Neural crest cell (in vitro differentiated cells): ENCODE measurements around the gene TRAPPC12. TPM values are rescaled to one million over a fixed set of nuclear protein-coding genes. Genes with fewer than 3 reads are reported as not detected.

Experiments used
- DNase-seq: peaks from one replicate; pipeline ENCODE4 v3.0.0; 2021; ENCODE audit warnings: low read depth, mixed read lengths, low spot score
- H3K27ac Mint-ChIP-seq: one replicate; pipeline ENCODE4 v1.8.0; 2021; ENCODE audit warnings: mild to moderate bottlenecking, mixed read lengths; ENCODE audit not compliant: unreplicated experiment
- H3K27me3 Mint-ChIP-seq: 2 replicates; pipeline ENCODE4 v1.8.0; 2021; ENCODE audit warnings: low read depth, mild to moderate bottlenecking, mixed read lengths
- H3K36me3 Mint-ChIP-seq: 2 replicates; pipeline ENCODE4 v1.8.0; 2021; ENCODE audit warnings: low read depth, mild to moderate bottlenecking, mixed read lengths
- H3K4me1 Mint-ChIP-seq: 2 replicates; pipeline ENCODE4 v1.8.0; 2021; ENCODE audit warnings: mixed read lengths
- H3K4me3 Mint-ChIP-seq: one replicate; pipeline ENCODE4 v1.8.0; 2021; ENCODE audit warnings: mild to moderate bottlenecking, mixed read lengths
- H3K9me3 Mint-ChIP-seq: 2 replicates; pipeline ENCODE4 v1.8.0; 2021; ENCODE audit warnings: mixed read lengths
- total RNA-seq: library from RNA; stranded (reverse); gene quantifications from 2 replicates; pipeline ENCODE4 v1.2.1, GENCODE V29; 2021
- TF ChIP-seq, protein P1 (sequence below): fragments of 200-600 bp; sonication (generic); conservative IDR thresholded peaks from 2 replicates; pipeline ENCODE4 v1.5.0; 2021; ENCODE audit warnings: antibody characterized with exemption, mild to moderate bottlenecking

Gene TRAPPC12
- total RNA-seq, 1 donor from 2014 or later = 96.9 TPM

DNA sequence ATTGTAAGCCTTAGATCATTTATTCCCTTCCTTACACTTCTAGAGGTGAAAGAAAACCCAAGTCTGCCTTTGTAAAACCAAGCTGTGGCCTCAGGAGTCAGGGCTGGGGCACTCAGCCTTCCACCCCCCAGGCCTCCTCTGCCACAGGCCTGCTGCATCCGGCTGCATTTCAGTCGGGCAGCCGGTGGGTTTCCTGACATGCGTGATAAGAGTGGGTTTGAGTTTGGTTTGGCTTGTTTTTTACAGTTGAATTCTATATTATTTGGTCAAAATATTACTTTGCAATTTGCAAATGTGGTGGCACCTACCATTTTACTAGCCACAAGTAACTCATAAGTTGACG lies 97.5 kb downstream of the TRAPPC12 start:
- Mint-ChIP-seq H3K9me3 (no peaks in the 10 kb centered on the region), H3K4me1 (peaks cover 33% of the 10 kb centered on the region), H3K27me3 (no peaks in the 10 kb centered on the region), H3K27ac (peak overlapping the region; percentile 98), H3K36me3 (peaks cover 4% of the 10 kb centered on the region), H3K4me3 (peak overlapping the region; percentile 64)
- DNase-seq = no peak
- TF ChIP-seq, protein P1, sequence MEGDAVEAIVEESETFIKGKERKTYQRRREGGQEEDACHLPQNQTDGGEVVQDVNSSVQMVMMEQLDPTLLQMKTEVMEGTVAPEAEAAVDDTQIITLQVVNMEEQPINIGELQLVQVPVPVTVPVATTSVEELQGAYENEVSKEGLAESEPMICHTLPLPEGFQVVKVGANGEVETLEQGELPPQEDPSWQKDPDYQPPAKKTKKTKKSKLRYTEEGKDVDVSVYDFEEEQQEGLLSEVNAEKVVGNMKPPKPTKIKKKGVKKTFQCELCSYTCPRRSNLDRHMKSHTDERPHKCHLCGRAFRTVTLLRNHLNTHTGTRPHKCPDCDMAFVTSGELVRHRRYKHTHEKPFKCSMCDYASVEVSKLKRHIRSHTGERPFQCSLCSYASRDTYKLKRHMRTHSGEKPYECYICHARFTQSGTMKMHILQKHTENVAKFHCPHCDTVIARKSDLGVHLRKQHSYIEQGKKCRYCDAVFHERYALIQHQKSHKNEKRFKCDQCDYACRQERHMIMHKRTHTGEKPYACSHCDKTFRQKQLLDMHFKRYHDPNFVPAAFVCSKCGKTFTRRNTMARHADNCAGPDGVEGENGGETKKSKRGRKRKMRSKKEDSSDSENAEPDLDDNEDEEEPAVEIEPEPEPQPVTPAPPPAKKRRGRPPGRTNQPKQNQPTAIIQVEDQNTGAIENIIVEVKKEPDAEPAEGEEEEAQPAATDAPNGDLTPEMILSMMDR = no peak

DNA sequence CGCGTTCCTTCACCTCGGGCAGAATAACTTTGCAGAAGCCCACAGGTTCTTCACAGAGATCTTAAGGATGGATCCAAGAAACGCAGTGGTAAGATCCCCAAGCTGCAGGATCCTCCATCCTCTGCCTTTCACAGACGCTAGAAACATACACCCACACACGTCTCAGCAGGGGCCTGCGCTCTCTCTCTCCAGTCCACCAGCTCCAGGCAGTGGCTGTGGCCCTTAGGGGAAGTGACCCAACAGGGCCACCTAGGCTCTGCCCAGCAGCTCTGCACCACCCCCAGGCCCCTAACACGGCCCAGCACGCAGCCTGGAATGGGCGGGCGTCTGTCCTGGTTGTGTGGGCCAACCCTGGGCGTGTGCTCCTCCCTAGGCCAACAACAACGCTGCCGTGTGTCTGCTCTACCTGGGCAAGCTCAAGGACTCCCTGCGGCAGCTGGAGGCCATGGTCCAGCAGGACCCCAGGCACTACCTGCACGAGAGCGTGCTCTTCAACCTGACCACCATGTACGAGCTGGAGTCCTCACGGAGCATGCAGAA lies 99.4 kb downstream of the TRAPPC12 start:
- DNase-seq = no peak
- Mint-ChIP-seq H3K27me3 (no peaks in the 10 kb centered on the region), H3K36me3 (peaks cover 2% of the 10 kb centered on the region), H3K4me1 (peaks cover 26% of the 10 kb centered on the region), H3K4me3 (no peak overlapping the region), H3K9me3 (no peaks in the 10 kb centered on the region), H3K27ac (peak overlapping the region; percentile 35)
- TF ChIP-seq, protein P1 = no peak

DNA sequence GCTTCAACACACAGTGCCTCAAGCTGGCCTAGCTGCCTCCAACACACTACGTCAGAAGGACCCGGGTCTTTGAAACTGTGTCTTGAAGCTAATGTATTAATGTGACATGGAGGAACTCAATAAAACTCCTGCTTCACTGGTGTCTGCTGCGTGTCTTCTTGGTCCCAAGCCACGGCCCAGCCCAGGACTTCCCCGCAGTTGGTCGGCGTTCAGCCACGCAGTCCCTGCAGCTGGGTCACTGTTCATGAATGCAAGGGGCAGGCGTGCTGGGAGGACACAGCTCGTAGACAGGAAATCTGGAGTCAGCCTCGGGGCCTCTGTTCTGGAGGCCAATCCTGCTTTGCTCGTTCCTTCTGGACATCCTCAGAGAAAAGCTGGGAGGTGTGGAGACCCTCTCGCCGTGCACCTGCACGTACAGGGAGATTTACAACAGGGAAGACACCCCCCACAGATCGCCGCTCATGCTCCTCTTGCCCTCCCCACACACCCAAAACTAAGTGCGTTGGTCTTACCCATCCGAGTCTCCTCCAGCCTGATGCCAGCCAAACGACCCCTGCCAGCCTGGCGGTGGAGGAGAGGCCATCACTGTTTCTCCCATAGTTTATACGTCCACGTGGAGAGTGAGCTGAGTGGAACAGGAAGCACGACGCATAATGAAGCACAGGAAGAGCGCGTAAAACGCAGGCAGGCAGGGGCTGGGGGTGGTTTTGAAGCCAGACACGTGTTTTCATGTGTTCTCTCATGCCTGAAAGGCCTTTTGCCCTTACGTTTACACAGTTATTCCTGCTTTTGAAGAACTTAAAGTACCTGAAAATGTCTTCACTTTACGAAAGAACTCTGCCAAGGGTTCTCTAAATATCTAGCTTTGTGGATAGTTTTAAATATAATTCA lies 100.2 kb downstream of the TRAPPC12 start:
- H3K27ac Mint-ChIP-seq = peak overlapping the region; percentile 35
- DNase-seq = no peak
- no peaks in the 10 kb centered on the region for H3K9me3 Mint-ChIP-seq
- no peak overlapping the region for H3K4me3 Mint-ChIP-seq
- no peaks in the 10 kb centered on the region for H3K27me3 Mint-ChIP-seq
- TF ChIP-seq, protein P1 = no peak
- H3K4me1 Mint-ChIP-seq = peaks cover 26% of the 10 kb centered on the region
- peaks cover 2% of the 10 kb centered on the region for H3K36me3 Mint-ChIP-seq

DNA sequence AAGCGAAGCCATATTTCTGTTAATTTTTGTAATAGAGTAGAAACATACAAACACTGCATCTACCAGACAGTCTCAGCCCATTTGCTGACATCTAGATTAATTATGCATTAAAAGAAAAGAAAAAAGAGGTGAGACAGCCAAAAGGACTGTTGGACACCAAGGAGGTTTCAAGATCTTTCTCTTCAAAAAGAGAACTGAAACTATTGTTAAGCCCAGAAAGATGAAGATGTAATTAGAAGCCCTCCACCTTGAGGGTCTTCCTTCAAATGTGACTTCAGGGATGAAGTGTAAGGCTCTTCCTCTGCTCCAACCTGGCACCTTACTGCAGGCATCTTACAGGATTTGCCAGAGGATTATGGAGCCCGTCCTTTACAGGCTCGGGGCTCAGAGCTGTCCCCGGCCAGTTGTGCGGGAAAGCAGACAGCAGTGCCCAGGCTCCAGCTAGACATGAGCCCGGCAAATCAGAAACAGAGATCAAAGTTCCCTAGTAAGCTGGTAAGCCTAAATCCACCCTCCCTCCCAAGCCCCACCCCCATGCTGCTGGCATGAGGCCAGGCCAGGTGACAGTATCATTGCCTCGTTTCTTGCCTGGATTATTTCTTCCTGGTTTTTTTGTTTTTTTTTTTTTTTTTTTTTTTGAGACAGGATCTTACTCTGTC lies 101.0 kb downstream of the TRAPPC12 start:
- Mint-ChIP-seq H3K36me3 (peaks cover 6% of the 10 kb centered on the region), H3K27ac (peak overlapping the region; percentile 16), H3K4me1 (peaks cover 25% of the 10 kb centered on the region), H3K27me3 (no peaks in the 10 kb centered on the region), H3K9me3 (no peaks in the 10 kb centered on the region), H3K4me3 (no peak overlapping the region)
- DNase-seq = no peak
- TF ChIP-seq, protein P1 = no peak

DNA sequence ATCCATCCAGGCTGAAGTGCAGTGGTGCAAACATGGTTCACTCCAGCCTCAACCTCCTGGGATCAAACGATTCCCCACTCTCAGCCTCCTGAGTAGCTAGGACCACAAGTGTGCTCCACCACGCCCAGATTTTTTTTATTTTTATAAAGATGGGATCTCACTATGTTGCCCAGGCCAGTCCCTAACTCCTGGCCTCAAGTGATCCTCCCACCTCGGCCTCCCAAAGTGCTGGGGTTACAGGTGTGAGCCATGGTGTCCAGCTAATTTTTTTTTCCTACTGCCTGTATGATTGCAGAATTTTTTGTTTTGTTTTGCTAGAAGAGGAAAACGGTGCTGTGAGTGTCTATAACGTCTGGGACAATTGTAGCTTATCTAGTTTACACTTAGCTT lies 101.5 kb downstream of the TRAPPC12 start:
- no peaks in the 10 kb centered on the region for H3K27me3 Mint-ChIP-seq

More for the DNA sequence above, 101.5 kb downstream of the TRAPPC12 start:
- DNase-seq = no peak
- H3K27ac Mint-ChIP-seq = no peak overlapping the region
- TF ChIP-seq, protein P1 = no peak
- H3K4me1 Mint-ChIP-seq = peaks cover 20% of the 10 kb centered on the region
- no peak overlapping the region for H3K4me3 Mint-ChIP-seq
- H3K9me3 Mint-ChIP-seq = no peaks in the 10 kb centered on the region
- H3K36me3 Mint-ChIP-seq = peaks cover 11% of the 10 kb centered on the region
